GM12865 (cell line): ENCODE data around the gene MPI.

Experiments used
- DNase-seq: peaks from one replicate; pipeline ENCODE4 v3.0.0; 2010; ENCODE audit warnings: low read depth
- H3K4me3 ChIP-seq: 2 replicates; pipeline ENCODE4 v1.5.1; 2011; ENCODE audit warnings: mild to moderate bottlenecking, low read depth, low read length, control low read depth
- CTCF ChIP-seq: IDR thresholded peaks from 2 replicates; pipeline ENCODE4 v1.5.1; 2011; ENCODE audit warnings: low read length, control low read depth, low read depth, inconsistent platforms; ENCODE audit not compliant: insufficient read depth; ENCODE audit errors: missing control alignments

MPI gene

GRCh38 chr15:74869372-74869725 is 20.5 kb upstream of the MPI start:
- TF ChIP-seq CTCF, result no peak
- H3K4me3 ChIP-seq, result peak overlapping the region; percentile 34
- DNase-seq, result no peak

- DNase-seq, result peak; percentile 96
- no peak for TF ChIP-seq CTCF
- H3K4me3 ChIP-seq, result peak overlapping the region; percentile 99
Observed at GRCh38 chr15:74869726-74870407, 20.0 kb upstream of the MPI start.

- H3K4me3 ChIP-seq, result peak overlapping the region; percentile 99
- peak; percentile 43 for DNase-seq
- TF ChIP-seq CTCF, result no peak
Observed at GRCh38 chr15:74870436-74871215, 19.2 kb upstream of the MPI start.

- TF ChIP-seq CTCF, result no peak
- DNase-seq, result no peak
- H3K4me3 ChIP-seq, result peak overlapping the region; percentile 99
Observed at GRCh38 chr15:74872702-74873035, 17.2 kb upstream of the MPI start.

DNA sequence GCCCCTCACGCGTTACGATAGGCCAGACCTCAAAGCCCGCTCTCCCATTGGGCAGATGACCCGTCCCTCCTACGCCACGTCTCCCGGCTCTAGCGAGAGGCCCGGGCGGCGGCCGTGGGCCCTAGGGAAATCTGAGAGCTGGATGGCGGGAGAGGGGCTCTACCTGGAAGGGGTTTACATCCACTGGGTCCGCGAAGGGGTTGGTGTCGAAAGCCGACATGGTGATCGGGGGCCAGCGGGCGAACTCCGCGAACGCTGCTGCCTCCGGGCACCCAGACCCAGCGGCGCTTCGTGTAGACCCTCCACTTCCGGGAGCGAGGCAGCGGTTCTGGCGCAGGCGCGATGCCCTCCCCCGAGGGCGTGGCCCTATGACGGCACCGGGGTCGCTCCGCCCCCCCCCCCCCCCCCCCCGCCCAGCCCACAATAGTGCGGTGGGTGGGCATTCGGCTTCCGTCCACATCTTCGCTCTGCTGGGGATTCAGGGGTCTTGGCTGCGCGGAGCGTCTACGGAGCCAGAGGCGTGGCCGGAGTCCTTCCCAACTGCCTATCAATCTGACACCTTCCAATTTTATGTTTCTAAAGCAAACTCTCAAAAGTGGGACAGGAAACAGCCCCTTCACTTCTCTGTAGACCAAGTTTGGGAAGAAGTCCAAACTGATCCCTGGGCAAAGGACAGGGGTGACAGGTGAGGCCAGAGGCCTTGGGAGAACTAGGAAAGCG is 16.6 kb upstream of the MPI start, which contains the start of gene SCAMP2:
Gene SCAMP2, minus strand, starts transcription at position 330 of the 720 bp plus-strand sequence. Its CDS starts 110 bp downstream, at position 220.
- TF ChIP-seq CTCF, result no peak
- DNase-seq, result peak; percentile 96
- H3K4me3 ChIP-seq, result peak within 1 kb of the TSS; percentile 99

DNA sequence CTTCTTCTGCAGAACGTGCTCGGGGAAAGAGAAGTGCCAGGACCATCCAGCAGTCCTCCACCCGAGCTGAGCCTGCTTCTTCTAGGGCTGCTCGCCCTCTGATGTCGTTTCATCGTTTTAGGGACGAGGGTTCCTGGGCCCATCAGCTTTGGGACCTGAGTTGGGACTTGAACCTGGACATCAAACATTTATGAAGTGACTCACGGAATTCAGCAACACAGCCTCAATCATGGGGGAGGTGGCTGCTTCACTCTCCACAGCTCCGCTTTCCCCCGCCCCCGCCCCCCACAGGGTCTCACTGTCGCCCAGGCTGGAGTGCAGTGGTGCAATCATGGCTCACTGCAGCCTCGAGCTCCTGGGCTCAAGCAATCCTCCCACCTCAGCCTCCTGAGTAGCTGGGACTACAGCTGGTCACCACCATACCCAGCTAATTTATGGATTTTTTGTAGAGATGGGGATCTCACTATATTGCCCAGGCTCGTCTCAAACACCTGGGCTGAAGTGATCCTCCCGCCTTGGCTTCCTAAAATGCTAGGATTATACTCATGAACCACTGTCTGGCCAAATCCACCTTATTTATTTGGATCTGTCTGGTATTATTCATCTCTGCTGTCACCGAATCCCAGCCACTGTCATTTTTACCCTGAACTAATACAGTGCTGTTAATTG is 16.0 kb upstream of the MPI start:
- H3K4me3 ChIP-seq, result peak overlapping the region; percentile 99

More for the DNA sequence above, 16.0 kb upstream of the MPI start:
- no peak for TF ChIP-seq CTCF
- peak; percentile 37 for DNase-seq
